AG04449 (cell line): ENCODE measurements around the gene HNRNPU.
"Not testable (repeated sequence)": the region's sequence is repeated elsewhere in the genome, so short reads cannot be mapped to it uniquely, and the experiment has no call there.

Experiments used
- CTCF ChIA-PET: fragments of 350-600 bp; formaldehyde crosslinking; extraction: SDS; loops from one replicate; lab custom pipeline; 2021; ENCODE audit warnings: antibody characterized with exemption; lab: Yijun Ruan, JAX
- POLR2A ChIA-PET: fragments of 400-600, 350-600 bp; formaldehyde crosslinking; extraction: SDS; loops from one replicate; lab custom pipeline; 2020; ENCODE audit warnings: antibody characterized with exemption, inconsistent platforms; lab: Yijun Ruan, JAX
- DNase-seq: peaks from one replicate; pipeline ENCODE4 v3.0.0-alpha.2; 2010; ENCODE audit warnings: low read depth, low spot score
- H3K4me3 ChIP-seq: 2 replicates; pipeline ENCODE4 v1.5.1; 2011; ENCODE audit warnings: low read depth, mild to moderate bottlenecking, control low read depth, low read length
- CTCF ChIP-seq: IDR thresholded peaks from one replicate; pipeline ENCODE4 v1.5.1; 2011; ENCODE audit warnings: mild to moderate bottlenecking, moderate library complexity, low read length, control low read depth, inconsistent platforms; ENCODE audit not compliant: insufficient read depth; ENCODE audit errors: missing control alignments

HNRNPU gene

GRCh38 chr1:244834543-244835275 is 29.6 kb downstream of the HNRNPU start:
- TF ChIP-seq CTCF: no peak
- H3K4me3 ChIP-seq: peak overlapping the region; percentile 73
- ChIA-PET CTCF (interaction anchor here (4.9 kb wide), 1 partner anchor 230 kb away, joined by 18 read pairs; no protein-coding TSS in a partner anchor), POLR2A (interaction anchor here (0.8 to 2.7 kb wide), 7 partner anchors 10 to 321 kb away, joined by 3 to 16 read pairs (median 5); partner anchors contain the start of gene HNRNPU)
- peak; percentile 65 for DNase-seq

GRCh38 chr1:244833734-244834542 is 30.4 kb downstream of the HNRNPU start:
- CTCF ChIA-PET: interaction anchor here (0.9 to 4.9 kb wide), 3 partner anchors 9 to 230 kb away, joined by 4 to 18 read pairs (median 4); a partner anchor contains a TSS
- H3K4me3 ChIP-seq: peak overlapping the region; percentile 73

GRCh38 chr1:244833260-244833659 is 31.1 kb downstream of the HNRNPU start:
- CTCF ChIA-PET: interaction anchor here (0.9 to 1.2 kb wide), 3 partner anchors 8 to 229 kb away, joined by 3 to 4 read pairs (median 4); a partner anchor contains a TSS
- POLR2A ChIA-PET: interaction anchor here (1.3 kb wide), 1 partner anchor 32 kb away, joined by 3 read pairs; no protein-coding TSS in a partner anchor
- DNase-seq, H3K4me3 ChIP-seq: not testable (repeated sequence)

More at GRCh38 chr1:244833734-244834542, 30.4 kb downstream of the HNRNPU start:
- TF ChIP-seq CTCF: no peak
- POLR2A ChIA-PET: interaction anchor here (0.8 to 2.7 kb wide), 7 partner anchors 10 to 322 kb away, joined by 3 to 16 read pairs (median 5); partner anchors contain the start of gene HNRNPU
- no peak for DNase-seq

GRCh38 chr1:244830639-244831038 is 33.7 kb downstream of the HNRNPU start:
- DNase-seq: no peak
- CTCF ChIA-PET: interaction anchor here (1.1 to 1.9 kb wide), 4 partner anchors 10 to 212 kb away, joined by 3 to 7 read pairs (median 4); no protein-coding TSS in a partner anchor
- TF ChIP-seq CTCF: no peak
- POLR2A ChIA-PET: no interaction called here
- H3K4me3 ChIP-seq: no peak overlapping the region

- no peak overlapping the region for H3K4me3 ChIP-seq
- ChIA-PET POLR2A (no interaction called here), CTCF (interaction anchor here (1.1 kb wide), 1 partner anchor 30 kb away, joined by 3 read pairs; no protein-coding TSS in a partner anchor)
- no peak for TF ChIP-seq CTCF
- DNase-seq: no peak
Observed at GRCh38 chr1:244826712-244827111, 37.6 kb downstream of the HNRNPU start.

- no peak for TF ChIP-seq CTCF
- POLR2A ChIA-PET: no interaction called here
- no peak for DNase-seq
- H3K4me3 ChIP-seq: no peak overlapping the region
- CTCF ChIA-PET: no interaction called here
Observed at GRCh38 chr1:244822878-244823277, 41.5 kb downstream of the HNRNPU start.
